Right lung (tissue), 5 donors: ENCODE measurements around the gene SLC20A1. TPM values are rescaled to one million over a fixed set of nuclear protein-coding genes. Genes with fewer than 3 reads are reported as not detected.
"Not testable (repeated sequence)": the region's sequence is repeated elsewhere in the genome, so short reads cannot be mapped to it uniquely, and the experiment has no call there.

Experiments used
- DNase-seq, 2 donors: peaks; one replicate each; pipeline ENCODE4 v3.0.0-alpha.2; 2013
- polyA plus RNA-seq, 5 donors: library from polyadenylated mRNA; unstranded; fragments of 120-200 nt; gene quantifications; one replicate each; pipeline versions ENCODE4 v1.2.1 to v1.2.3, GENCODE V29; 2013; ENCODE audit warnings: inconsistent platforms in 1 of 5, low replicate concordance in 1 of 5; ENCODE audit not compliant: insufficient read length in 5 of 5, insufficient read depth in 1 of 5

The SLC20A1 gene
- polyA plus RNA-seq, 5 donors, result 29.8 to 40.3 (median 35.7) TPM

DNA sequence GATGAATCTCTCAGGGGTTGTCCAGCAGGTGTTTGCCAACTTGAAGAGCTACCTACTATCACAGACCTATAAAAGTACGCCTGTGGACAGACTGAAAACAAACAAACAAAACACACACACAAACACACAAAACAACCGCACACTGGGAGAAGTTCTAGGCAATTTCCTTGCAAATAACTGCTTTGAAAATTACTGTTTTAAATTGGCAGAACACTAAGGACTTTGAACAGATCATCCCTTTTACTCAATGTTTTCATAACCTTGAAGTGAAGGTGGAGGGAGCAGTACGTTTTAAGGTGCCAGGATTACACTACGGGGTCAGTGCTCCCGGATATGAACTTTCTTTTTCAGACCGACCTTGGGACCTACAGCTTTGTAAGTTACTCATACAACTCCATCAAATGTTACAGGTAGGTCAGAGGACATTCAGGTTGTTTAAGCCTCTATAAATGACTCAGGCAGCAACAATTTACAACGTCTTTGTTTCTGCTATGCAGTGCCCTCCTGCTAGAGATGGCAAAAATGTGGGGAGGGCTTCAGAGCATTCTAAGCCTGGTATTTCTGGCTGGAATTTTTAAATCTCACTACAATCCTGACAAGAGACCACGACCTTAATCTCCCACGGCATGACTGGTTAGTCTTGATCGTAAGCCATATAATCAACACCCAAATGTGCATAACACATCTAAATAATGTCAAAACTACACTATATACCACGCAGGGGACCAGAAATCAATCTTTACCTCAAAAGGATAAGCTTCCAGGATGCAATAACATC lies 1.4 kb upstream of the SLC20A1 start:
- no peak for DNase-seq

GRCh38 chr2:112644933-112645309 lies 818 bp upstream of the SLC20A1 start:
- no peak for DNase-seq

GRCh38 chr2:112646102-112646719 lies 472 bp downstream of the SLC20A1 start:
- no peak for DNase-seq

DNA sequence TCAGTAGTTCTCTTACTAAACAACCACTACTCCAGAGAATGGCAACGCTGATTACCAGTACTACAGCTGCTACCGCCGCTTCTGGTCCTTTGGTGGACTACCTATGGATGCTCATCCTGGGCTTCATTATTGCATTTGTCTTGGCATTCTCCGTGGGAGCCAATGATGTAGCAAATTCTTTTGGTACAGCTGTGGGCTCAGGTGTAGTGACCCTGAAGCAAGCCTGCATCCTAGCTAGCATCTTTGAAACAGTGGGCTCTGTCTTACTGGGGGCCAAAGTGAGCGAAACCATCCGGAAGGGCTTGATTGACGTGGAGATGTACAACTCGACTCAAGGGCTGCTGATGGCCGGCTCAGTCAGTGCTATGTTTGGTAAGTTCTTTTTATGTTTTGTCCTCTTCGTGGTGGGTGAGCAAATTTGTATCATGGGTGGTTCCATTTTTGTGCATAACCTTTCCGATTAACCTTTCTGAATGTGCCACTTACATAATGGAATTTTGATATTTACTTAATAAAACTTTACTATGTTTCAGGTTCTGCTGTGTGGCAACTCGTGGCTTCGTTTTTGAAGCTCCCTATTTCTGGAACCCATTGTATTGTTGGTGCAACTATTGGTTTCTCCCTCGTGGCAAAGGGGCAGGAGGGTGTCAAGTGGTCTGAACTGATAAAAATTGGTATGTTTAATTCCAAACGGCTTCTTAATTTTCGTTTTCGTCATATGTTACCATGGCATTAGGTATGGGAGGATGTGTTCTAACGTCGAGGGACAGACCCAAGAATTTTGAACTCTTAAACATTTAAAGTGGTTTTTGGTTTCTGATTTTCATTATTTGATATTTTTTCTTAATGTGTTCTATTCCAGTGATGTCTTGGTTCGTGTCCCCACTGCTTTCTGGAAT lies 1.3 kb downstream of the SLC20A1 start:
- no peak for DNase-seq

GRCh38 chr2:112648081-112648480 lies 2.3 kb downstream of the SLC20A1 start:
- DNase-seq, result no peak

DNA sequence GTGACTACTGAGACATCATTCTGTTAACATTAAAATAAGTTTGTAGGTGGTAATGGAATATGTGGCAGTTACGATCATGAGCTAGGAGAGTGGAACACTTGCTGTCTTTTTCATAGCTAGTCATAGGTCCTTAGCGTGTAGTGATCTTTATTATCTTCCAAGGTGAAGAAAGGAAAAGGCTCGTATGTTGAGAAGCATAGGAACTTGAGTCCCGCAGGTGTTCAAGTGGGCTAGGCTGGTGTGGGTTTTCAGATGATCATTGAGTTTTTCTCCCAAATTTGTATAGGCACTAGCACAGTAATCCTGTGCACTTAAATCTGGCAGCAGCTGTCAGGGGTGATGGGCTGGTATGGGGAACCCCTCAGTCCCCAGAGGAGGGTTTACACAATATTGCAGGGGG lies 10.9 kb downstream of the SLC20A1 start:
- DNase-seq, result no peak

DNA sequence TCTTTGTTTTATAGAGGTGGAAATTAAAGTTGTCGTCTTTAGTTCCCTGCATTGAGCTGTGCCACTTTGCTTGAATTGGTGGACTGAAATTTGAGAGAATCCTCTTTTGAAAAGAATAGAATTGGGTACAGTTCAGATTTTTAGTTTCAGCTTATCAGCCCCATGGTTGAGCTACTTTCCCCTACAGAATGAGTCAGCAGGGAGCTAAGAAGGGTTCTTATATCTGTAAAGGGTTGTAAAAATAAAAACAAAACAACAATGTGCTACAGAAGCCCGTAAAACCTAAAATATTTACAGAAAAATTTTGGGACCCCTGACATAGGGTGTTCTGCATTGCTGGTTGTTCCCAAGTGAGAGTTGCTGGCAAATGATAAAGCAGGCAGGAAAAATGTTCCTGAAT lies 12.6 kb downstream of the SLC20A1 start:
- DNase-seq, result no peak

GRCh38 chr2:112658839-112659667 lies 13.3 kb downstream of the SLC20A1 start:
- no peak for DNase-seq

GRCh38 chr2:112660138-112660537 lies 14.4 kb downstream of the SLC20A1 start:
- DNase-seq, result no peak

- no peak for DNase-seq
Measured at GRCh38 chr2:112661656-112662305, 16.0 kb downstream of the SLC20A1 start.

DNA sequence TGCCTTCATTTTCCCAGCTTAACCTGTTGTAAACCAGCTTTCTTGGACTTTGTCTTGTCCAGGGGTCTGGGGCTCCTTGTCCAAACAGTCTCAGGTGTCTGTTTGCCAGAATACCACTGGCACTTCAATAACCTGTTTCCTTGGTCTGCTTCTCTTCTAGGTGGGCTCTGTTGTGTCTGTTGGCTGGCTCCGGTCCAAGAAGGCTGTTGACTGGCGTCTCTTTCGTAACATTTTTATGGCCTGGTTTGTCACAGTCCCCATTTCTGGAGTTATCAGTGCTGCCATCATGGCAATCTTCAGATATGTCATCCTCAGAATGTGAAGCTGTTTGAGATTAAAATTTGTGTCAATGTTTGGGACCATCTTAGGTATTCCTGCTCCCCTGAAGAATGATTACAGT lies 17.0 kb downstream of the SLC20A1 start:
- no peak for DNase-seq

- DNase-seq, result no peak
Measured at GRCh38 chr2:112664689-112665088, 18.9 kb downstream of the SLC20A1 start.

GRCh38 chr2:112665113-112665780 lies 19.5 kb downstream of the SLC20A1 start:
- DNase-seq, result no peak

DNA sequence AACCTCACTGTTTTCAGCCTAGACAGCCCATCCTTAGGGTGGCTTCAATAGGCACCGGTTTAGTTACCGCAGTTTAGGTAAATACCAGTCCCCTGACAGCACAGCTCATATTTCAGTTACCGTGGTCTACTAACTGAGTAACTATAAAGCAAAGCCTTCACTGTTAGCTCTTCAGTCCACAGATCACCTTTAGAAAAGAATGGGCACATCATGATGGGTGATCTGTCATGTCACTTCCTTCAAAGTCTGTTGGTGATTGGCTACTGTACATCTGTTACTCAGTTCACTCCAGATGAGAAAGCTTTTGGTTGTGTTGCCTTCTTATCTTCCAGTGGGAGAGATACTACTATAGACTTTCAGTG lies 21.0 kb downstream of the SLC20A1 start:
- no peak for DNase-seq

DNA sequence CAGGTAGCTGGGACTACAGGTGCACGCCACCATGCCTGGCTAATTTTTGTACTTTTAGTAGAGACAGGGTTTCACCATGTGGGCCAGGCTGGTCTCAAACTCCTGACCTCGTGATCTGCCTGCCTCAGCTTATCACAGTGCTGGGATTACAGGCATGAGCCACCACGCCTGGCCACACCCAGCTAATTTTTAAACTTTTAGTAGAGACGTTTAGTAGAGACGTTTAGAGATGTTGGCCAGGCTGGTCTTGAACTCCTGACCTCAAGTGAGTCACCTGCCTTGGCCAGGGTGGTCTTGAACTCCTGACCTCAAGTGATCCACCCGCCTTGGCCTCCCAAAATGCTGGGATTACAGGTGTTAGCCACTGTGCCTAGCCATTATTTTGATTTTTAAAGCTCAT lies 21.8 kb downstream of the SLC20A1 start:
- not testable (repeated sequence) for DNase-seq

- no peak for DNase-seq
Measured at GRCh38 chr2:112669667-112670066, 23.9 kb downstream of the SLC20A1 start.

DNA sequence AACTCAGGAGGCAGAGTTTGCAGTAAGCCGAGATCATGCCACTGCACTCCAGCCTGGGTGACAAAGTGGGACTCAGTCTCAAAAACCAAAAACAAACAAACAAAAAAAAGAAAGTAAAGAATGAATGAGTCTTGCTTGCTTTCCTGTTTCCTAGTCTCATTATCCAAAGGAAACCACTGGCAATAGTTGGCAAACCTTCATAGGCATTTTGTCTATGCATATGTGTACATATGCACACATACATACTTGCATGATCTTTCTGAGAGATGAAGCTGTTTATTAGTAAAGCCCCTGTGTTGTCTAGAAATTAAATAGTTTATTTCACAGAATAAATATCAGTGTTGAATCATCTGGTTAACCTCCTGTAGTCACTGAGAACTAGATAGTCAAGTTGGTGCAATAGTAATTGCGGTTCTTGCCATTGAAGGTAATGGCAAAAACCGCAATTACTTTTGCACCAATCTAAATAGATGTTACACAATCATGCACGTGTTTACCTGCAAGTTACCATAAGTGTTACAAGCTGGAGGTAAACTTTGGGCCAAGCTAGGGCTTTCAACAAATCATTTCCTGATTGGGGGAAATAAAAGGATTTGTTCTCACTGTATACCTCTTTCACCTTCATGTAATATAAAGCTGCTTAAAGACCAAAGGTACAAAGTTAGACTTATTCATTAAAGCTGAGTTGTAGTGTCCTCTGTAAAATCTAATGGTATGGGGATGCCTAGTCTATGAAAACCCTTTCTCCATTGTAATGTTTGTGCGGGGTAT lies 24.7 kb downstream of the SLC20A1 start:
- no peak for DNase-seq

GRCh38 chr2:112671801-112672200 lies 26.1 kb downstream of the SLC20A1 start:
- no peak for DNase-seq

- no peak for DNase-seq
Measured at GRCh38 chr2:112673008-112673407, 27.3 kb downstream of the SLC20A1 start.

GRCh38 chr2:112674229-112674628 lies 28.5 kb downstream of the SLC20A1 start:
- peak; percentile 20 to 37 for DNase-seq
